ENCODE data around the gene MATN1. TPM values are rescaled to one million over a fixed set of nuclear protein-coding genes. Genes with fewer than 3 reads are reported as not detected.

MATN1 gene
- total RNA-seq, 1 experiment from 2014 or later, result 0.24 TPM

GRCh38 chr1:30684881-30685795 lies 38.2 kb downstream of the MATN1 start (continued):
- TF ChIP-seq IRF2 (CRISPR knock-in tag; IDR thresholded peaks at IDR 0.05; ENCODE audit: borderline replicate concordance, low read depth) (no peak), ZMAT4 (CRISPR knock-in tag; IDR thresholded peaks at IDR 0.05) (no peak), TEAD1 (CRISPR knock-in tag; IDR thresholded peaks at IDR 0.05) (0 out of 2 replicates have a peak, but pooled peaks have one; percentile 5), NFE2L1 (CRISPR knock-in tag; IDR thresholded peaks at IDR 0.05) (no peak), ZNF281 (CRISPR knock-in tag; IDR thresholded peaks at IDR 0.05) (no peak), KAT7 (CRISPR knock-in tag; IDR thresholded peaks at IDR 0.05; ENCODE audit: borderline replicate concordance) (no peak), CREB1 (CRISPR knock-in tag; IDR thresholded peaks at IDR 0.05) (no peak), HMGA2 (CRISPR knock-in tag; IDR thresholded peaks at IDR 0.05) (no peak), STAT6 (CRISPR knock-in tag; conservative IDR thresholded peaks at IDR 0.05; ENCODE audit: low read depth) (no peak), SOX15 (CRISPR knock-in tag; IDR thresholded peaks at IDR 0.05) (no peak), E2F1 (CRISPR knock-in tag; IDR thresholded peaks at IDR 0.05) (no peak), ZNF317 (CRISPR knock-in tag; IDR thresholded peaks at IDR 0.05; ENCODE audit: borderline replicate concordance, low read depth) (no peak), USF2 (CRISPR knock-in tag; IDR thresholded peaks at IDR 0.05) (peak; percentile 81), ESRRA (CRISPR knock-in tag; IDR thresholded peaks at IDR 0.05; ENCODE audit: borderline replicate concordance) (no peak), CTCF (IDR thresholded peaks at IDR 0.05) (no peak), ATF3 (CRISPR knock-in tag; conservative IDR thresholded peaks at IDR 0.05) (no peak), ZNF425 (CRISPR knock-in tag; conservative IDR thresholded peaks at IDR 0.05) (no peak), ARID4B (CRISPR knock-in tag; IDR thresholded peaks at IDR 0.05; ENCODE audit: borderline replicate concordance) (no peak)

Measured in WTC11 (cell line).